Activated CD8-positive, alpha-beta memory T cell treated with anti-CD3 and anti-CD28 coated beads, Interleukin-2, amount 50 U/mL, for 4 hours (primary cell): ENCODE measurements around the gene PAX8.
"Not testable (repeated sequence)": the region's sequence is repeated elsewhere in the genome, so short reads cannot be mapped to it uniquely, and the experiment has no call there.

Source experiments
- DNase-seq: peaks from one replicate; pipeline ENCODE4 v3.0.0-alpha.2; 2020

The PAX8 gene

GRCh38 chr2:113288117-113288673 lies 9.5 kb upstream of the PAX8 start:
- DNase-seq = not testable (repeated sequence)

GRCh38 chr2:113285816-113286215 lies 7.1 kb upstream of the PAX8 start:
- no peak for DNase-seq

- DNase-seq = not testable (repeated sequence)
These were observed 6.3 kb upstream of the PAX8 start for GRCh38 chr2:113284999-113285398.

- DNase-seq = no peak
These were observed 5.8 kb upstream of the PAX8 start for GRCh38 chr2:113284476-113284875.

- no peak for DNase-seq
These were observed 5.1 kb upstream of the PAX8 start for GRCh38 chr2:113283704-113284284.

GRCh38 chr2:113282747-113283533 lies 4.2 kb upstream of the PAX8 start:
- DNase-seq = no peak

GRCh38 chr2:113281910-113282746 lies 3.4 kb upstream of the PAX8 start:
- DNase-seq = no peak

- DNase-seq = no peak
These were observed 514 bp downstream of the PAX8 start for GRCh38 chr2:113278073-113278741.

- no peak for DNase-seq
These were observed 1.1 kb downstream of the PAX8 start for GRCh38 chr2:113277474-113278072.

- DNase-seq = no peak
These were observed 1.8 kb downstream of the PAX8 start for GRCh38 chr2:113276761-113277425.

- DNase-seq = no peak
These were observed 2.4 kb downstream of the PAX8 start for GRCh38 chr2:113276216-113276760.

GRCh38 chr2:113275556-113276215 lies 3.0 kb downstream of the PAX8 start:
- no peak for DNase-seq

- no peak for DNase-seq
These were observed 4.3 kb downstream of the PAX8 start for GRCh38 chr2:113274432-113274831.

GRCh38 chr2:113273981-113274380 lies 4.7 kb downstream of the PAX8 start:
- DNase-seq = no peak

- DNase-seq = no peak
These were observed 5.6 kb downstream of the PAX8 start for GRCh38 chr2:113273027-113273551.

GRCh38 chr2:113272477-113272876 lies 6.2 kb downstream of the PAX8 start:
- no peak for DNase-seq

GRCh38 chr2:113268621-113269360 lies 9.9 kb downstream of the PAX8 start:
- no peak for DNase-seq

- DNase-seq = no peak
These were observed 12.3 kb downstream of the PAX8 start for GRCh38 chr2:113266431-113266830.

- no peak for DNase-seq
These were observed 13.9 kb downstream of the PAX8 start for GRCh38 chr2:113264713-113265403.
